Activated naive CD8-positive, alpha-beta T cell treated with anti-CD3 and anti-CD28 coated beads for 36 hours (primary cell): ENCODE results near the gene GATAD2A. TPM values are rescaled to one million over a fixed set of nuclear protein-coding genes. Genes with fewer than 3 reads are reported as not detected.

Source experiments
- DNase-seq: peaks from one replicate; pipeline ENCODE4 v3.0.0; 2021
- H3K27ac Mint-ChIP-seq: one replicate; pipeline ENCODE4 v1.8.0; 2022; ENCODE audit warnings: mild to moderate bottlenecking, moderate library complexity, mixed read lengths
- H3K27me3 Mint-ChIP-seq: one replicate; pipeline ENCODE4 v1.8.0; 2022; ENCODE audit warnings: mild to moderate bottlenecking, mixed read lengths
- H3K36me3 Mint-ChIP-seq: one replicate; pipeline ENCODE4 v1.8.0; 2021; ENCODE audit warnings: mild to moderate bottlenecking, mixed read lengths
- H3K4me1 Mint-ChIP-seq: one replicate; pipeline ENCODE4 v1.8.0; 2021; ENCODE audit warnings: mixed read lengths
- H3K4me3 Mint-ChIP-seq: one replicate; pipeline ENCODE4 v1.8.0; 2022; ENCODE audit warnings: mild to moderate bottlenecking, moderate library complexity, mixed read lengths
- H3K9me3 Mint-ChIP-seq: one replicate; pipeline ENCODE4 v1.8.0; 2022; ENCODE audit warnings: mixed read lengths
- total RNA-seq, 2 experiments: library from RNA; stranded (reverse); gene quantifications; one replicate each; pipeline ENCODE4 v1.2.3, GENCODE V29; 2021

GATAD2A gene
- total RNA-seq, 2 experiments from 2014 or later = 196 to 202 TPM

GRCh38 chr19:19558055-19558454, 152.6 kb downstream of the GATAD2A start:
- Mint-ChIP-seq H3K27ac (no peak overlapping the region), H3K4me3 (no peak overlapping the region), H3K4me1 (peaks cover 6% of the 10 kb centered on the region), H3K27me3 (no peaks in the 10 kb centered on the region), H3K9me3 (no peaks in the 10 kb centered on the region), H3K36me3 (no peaks in the 10 kb centered on the region)
- no peak for DNase-seq

Other genes with a start within 250 kb of the GATAD2A start
- gene MEF2B, start 235.4 kb upstream of the GATAD2A start, total RNA-seq = 1 to 10 TPM; 1.6 to 2.3 TPM
- 10 to 100 TPM; 29.8 to 31.1 TPM for gene BORCS8, start 213.5 kb upstream of the GATAD2A start, total RNA-seq
- gene RFXANK, start 213.4 kb upstream of the GATAD2A start, total RNA-seq = 10 to 100 TPM; 84.6 to 85.4 TPM
- gene NR2C2AP, start 202.3 kb upstream of the GATAD2A start, total RNA-seq = 10 to 100 TPM; 46.0 to 47.6 TPM
- gene NCAN, start 193.7 kb upstream of the GATAD2A start, total RNA-seq = not detected
- gene TM6SF2, start 132.4 kb upstream of the GATAD2A start, total RNA-seq = not detected
- gene SUGP1, start 85.2 kb upstream of the GATAD2A start, total RNA-seq = 10 to 100 TPM; 58.2 to 59.4 TPM
- gene MAU2, start 84.8 kb upstream of the GATAD2A start, total RNA-seq = 10 to 100 TPM; 39.5 to 39.9 TPM
- 1 to 10 TPM; 3.0 to 3.1 TPM for gene TSSK6, start 109.9 kb downstream of the GATAD2A start, total RNA-seq
- 100 to 1,000 TPM; 306 to 312 TPM for gene NDUFA13, start 110.5 kb downstream of the GATAD2A start, total RNA-seq
- 1 to 10 TPM; 5.7 to 7.8 TPM for gene YJEFN3, start 123.2 kb downstream of the GATAD2A start, total RNA-seq
- gene CILP2, start 132.6 kb downstream of the GATAD2A start, total RNA-seq = under 1 TPM; 0.18 to 0.23 TPM
- gene PBX4, start 213.0 kb downstream of the GATAD2A start, total RNA-seq = 1 to 10 TPM; 8.2 to 9.6 TPM
- 10 to 100 TPM; 23.7 to 28.4 TPM for gene LPAR2, start 222.5 kb downstream of the GATAD2A start, total RNA-seq
- gene GMIP, start 238.0 kb downstream of the GATAD2A start, total RNA-seq = 10 to 100 TPM; 53.3 to 54.7 TPM